HG02678 (cell line): Measurements from ENCODE around the gene ARFGAP1.
"Not testable (repeated sequence)": the region's sequence is repeated elsewhere in the genome, so short reads cannot be mapped to it uniquely, and the experiment has no call there.

ENCODE experiments used
- ATAC-seq: cut with Tn5 transposase; IDR thresholded peaks from one replicate; pipeline ENCODE4 v1.9.1; 2021; ENCODE audit warnings: mild to moderate bottlenecking, moderate library complexity; ENCODE audit not compliant: unreplicated experiment

Gene ARFGAP1

GRCh38 chr20:63329331-63330083, 56.9 kb downstream of the ARFGAP1 start:
- ATAC-seq, result no peak

- ATAC-seq, result no peak
Observed at GRCh38 chr20:63330084-63330760, 57.6 kb downstream of the ARFGAP1 start.

- ATAC-seq, result no peak
Observed at GRCh38 chr20:63330940-63331339, 58.3 kb downstream of the ARFGAP1 start.

DNA sequence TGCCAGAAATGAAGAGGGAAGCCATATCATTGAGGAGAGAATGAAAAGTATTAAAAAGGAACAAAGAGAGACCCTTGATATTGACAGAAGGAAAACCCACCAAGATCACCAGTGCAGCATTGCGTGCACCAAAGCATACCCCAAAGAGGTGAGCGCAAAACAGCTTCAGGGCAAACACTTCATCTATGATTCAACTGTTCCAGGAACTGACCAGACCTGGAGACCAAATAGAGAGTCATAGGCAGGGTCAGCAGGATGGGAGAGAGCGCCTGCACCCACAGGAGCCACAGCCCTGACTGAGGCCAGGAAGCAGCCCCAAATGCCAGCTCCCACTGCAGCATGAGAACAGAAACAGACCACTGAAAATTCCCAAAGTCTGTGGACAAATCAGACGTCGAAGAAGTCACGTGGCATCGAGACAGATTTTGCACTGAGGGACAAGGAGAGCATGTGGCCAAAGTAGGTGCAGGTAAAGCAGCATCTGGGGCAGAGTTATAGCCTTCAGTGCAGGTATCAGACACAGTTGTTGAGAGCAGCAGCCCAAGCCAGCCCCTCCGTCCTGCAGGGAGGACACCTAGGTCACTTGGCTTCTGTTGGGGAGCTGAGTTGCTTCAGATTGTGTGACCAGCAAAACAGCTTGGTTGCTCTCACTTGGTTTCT, 59.3 kb downstream of the ARFGAP1 start:
- no peak for ATAC-seq

GRCh38 chr20:63332488-63333240, 60.1 kb downstream of the ARFGAP1 start:
- ATAC-seq, result no peak

- ATAC-seq, result no peak
Observed at GRCh38 chr20:63333241-63333836, 60.7 kb downstream of the ARFGAP1 start.

DNA sequence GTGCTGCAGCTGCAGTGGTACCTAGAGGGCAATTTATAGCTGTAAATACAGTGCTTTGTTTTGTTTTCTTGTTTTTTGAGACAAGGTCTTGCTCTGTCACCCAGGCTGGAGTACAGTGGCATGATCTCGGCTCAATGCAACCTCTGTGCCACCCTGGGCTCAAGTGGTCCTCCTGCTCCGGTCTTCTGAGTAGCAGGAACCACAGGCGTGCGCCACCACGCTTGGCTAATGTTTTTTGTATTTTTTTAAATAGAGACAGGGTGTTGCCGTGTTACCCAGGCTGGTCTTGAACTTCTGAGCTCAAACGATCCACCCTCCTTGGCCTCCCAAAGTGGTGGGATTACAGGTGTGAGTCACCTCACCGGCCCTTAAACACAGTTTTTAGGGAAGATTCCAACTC, 61.7 kb downstream of the ARFGAP1 start:
- no peak for ATAC-seq

- ATAC-seq, result not testable (repeated sequence)
Observed at GRCh38 chr20:63335060-63335459, 62.4 kb downstream of the ARFGAP1 start.

GRCh38 chr20:63335711-63336110, 63.1 kb downstream of the ARFGAP1 start:
- no peak for ATAC-seq

GRCh38 chr20:63336232-63336752, 63.7 kb downstream of the ARFGAP1 start:
- no peak for ATAC-seq

- no peak for ATAC-seq
Observed at GRCh38 chr20:63337786-63338420, 65.3 kb downstream of the ARFGAP1 start.
